ENCODE data around the gene RGMB.

The RGMB gene

DNA sequence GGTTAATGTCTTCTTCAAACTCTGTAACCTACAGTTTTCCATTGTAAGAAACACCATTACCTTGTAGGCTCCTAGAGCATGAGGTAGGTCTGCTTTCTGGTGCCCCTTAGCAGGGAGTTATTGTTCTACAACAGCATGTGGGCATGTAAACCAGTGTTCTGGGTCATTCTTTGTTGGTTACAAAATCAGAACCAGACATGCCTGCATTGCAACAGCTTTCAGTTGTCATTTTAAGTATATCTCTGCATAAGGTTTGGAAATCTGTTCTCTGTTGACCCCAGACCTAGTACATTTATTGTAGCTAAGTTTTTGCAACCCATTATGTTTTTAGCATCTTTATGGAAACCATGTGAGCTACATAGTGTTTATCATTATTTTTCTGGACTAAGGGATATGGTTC is 10.9 kb downstream of the RGMB start:
- Histone ChIP-seq H4K20me1 (ENCODE audit: insufficient read depth) (peaks cover 31% of the 10 kb centered on the region), H3K9ac (no peak overlapping the region), H2AFZ (ENCODE audit: low read depth) (no peak overlapping the region), H3K36me3 (ENCODE audit: insufficient read depth) (peaks cover 6% of the 10 kb centered on the region; the same call in 1 of the 2 replicates), H3K4me1 (ENCODE audit: low read depth, poor library complexity, severe bottlenecking) (peaks cover 47% of the 10 kb centered on the region), H3K27me3 (ENCODE audit: insufficient read depth, low read depth) (no peaks in the 10 kb centered on the region), H3K4me3 (IDR thresholded peaks at IDR 0.05; ENCODE audit: insufficient read depth, low read depth, low read length) (no peak overlapping the region), H3K4me2 (no peak overlapping the region), H3K79me2 (ENCODE audit: insufficient read depth, low read depth) (peaks cover 96% of the 10 kb centered on the region), H3K27ac (no peak overlapping the region)
- TF ChIP-seq, protein P1, sequence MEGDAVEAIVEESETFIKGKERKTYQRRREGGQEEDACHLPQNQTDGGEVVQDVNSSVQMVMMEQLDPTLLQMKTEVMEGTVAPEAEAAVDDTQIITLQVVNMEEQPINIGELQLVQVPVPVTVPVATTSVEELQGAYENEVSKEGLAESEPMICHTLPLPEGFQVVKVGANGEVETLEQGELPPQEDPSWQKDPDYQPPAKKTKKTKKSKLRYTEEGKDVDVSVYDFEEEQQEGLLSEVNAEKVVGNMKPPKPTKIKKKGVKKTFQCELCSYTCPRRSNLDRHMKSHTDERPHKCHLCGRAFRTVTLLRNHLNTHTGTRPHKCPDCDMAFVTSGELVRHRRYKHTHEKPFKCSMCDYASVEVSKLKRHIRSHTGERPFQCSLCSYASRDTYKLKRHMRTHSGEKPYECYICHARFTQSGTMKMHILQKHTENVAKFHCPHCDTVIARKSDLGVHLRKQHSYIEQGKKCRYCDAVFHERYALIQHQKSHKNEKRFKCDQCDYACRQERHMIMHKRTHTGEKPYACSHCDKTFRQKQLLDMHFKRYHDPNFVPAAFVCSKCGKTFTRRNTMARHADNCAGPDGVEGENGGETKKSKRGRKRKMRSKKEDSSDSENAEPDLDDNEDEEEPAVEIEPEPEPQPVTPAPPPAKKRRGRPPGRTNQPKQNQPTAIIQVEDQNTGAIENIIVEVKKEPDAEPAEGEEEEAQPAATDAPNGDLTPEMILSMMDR (conservative IDR thresholded peaks at IDR 0.05; ENCODE audit: low read depth, low read length), result no peak

DNA sequence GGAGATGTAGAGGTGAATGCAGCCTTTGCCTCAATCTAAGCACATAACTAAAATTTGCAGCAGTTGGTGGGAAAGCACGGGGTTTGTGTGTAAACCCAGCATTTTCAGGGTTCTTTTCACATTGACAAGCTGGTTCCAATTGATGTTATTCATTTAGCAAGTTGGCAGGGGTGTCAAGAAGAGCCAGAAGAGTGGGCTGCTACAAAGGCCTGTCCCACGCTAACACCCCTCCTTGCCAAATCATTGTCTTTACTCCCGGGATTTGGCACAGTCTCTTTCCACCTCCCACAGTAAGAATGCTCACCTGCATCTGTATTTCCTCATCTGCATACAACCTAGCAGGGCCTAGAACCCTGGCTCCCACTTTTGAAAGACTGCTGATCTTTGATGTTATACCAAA is 11.8 kb downstream of the RGMB start:
- TF ChIP-seq, protein P1 (conservative IDR thresholded peaks at IDR 0.05; ENCODE audit: low read depth, low read length), result no peak
- no peak overlapping the region for H2AFZ ChIP-seq (ENCODE audit: low read depth)
- H3K79me2 ChIP-seq (ENCODE audit: insufficient read depth, low read depth), result peaks cover 96% of the 10 kb centered on the region; the same call in 1 of the 2 replicates
- H3K4me1 ChIP-seq (ENCODE audit: low read depth, poor library complexity, severe bottlenecking), result peaks cover 47% of the 10 kb centered on the region
- H3K4me3 ChIP-seq (IDR thresholded peaks at IDR 0.05; ENCODE audit: insufficient read depth, low read depth, low read length), result no peak overlapping the region
- no peak overlapping the region for H3K9ac ChIP-seq
- H3K4me2 ChIP-seq, result no peak overlapping the region
- no peak overlapping the region for H3K27ac ChIP-seq
- peaks cover 31% of the 10 kb centered on the region for H4K20me1 ChIP-seq (ENCODE audit: insufficient read depth)
- peaks cover 6% of the 10 kb centered on the region; the same call in 1 of the 2 replicates for H3K36me3 ChIP-seq (ENCODE audit: insufficient read depth)
- H3K27me3 ChIP-seq (ENCODE audit: insufficient read depth, low read depth), result no peaks in the 10 kb centered on the region

DNA sequence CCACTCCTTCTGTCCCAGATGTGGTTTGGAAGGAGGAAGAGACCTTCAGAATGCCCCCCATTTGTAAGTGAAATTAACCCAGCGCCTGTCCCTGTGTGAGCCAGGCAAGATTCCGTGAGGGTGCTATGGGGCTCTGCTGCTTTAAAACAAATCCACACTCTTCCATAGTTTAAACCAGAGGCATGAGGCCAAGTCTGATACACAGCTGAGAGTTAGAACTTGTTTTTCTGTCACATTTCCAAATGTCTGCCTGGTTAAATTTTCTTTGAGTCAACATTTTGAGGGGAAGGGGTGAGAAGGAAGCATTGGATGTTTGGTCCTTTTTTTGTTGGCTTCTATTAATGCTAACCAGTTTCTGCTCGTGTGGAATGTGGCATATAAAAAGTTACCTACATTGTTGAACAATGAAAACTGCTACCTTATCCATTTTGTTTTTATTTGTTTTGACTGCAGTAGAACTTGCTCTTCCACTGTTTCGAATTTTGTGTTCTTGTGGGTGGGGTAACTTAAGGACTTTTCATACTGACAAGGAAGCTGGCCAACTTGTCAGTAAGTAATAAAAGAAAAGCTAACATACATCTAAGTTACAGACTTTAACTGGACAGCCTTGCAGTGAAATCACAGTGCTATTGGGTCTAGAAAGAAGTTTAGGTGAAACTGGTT is 12.9 kb downstream of the RGMB start:
- Histone ChIP-seq H2AFZ (ENCODE audit: low read depth) (no peak overlapping the region), H3K4me3 (IDR thresholded peaks at IDR 0.05; ENCODE audit: insufficient read depth, low read depth, low read length) (no peak overlapping the region), H3K79me2 (ENCODE audit: insufficient read depth, low read depth) (peaks cover 97% of the 10 kb centered on the region; the same call in 1 of the 2 replicates), H4K20me1 (ENCODE audit: insufficient read depth) (peaks cover 28% of the 10 kb centered on the region), H3K4me1 (ENCODE audit: low read depth, poor library complexity, severe bottlenecking) (peaks cover 48% of the 10 kb centered on the region), H3K4me2 (no peak overlapping the region), H3K36me3 (ENCODE audit: insufficient read depth) (peaks cover 6% of the 10 kb centered on the region; the same call in 1 of the 2 replicates), H3K9ac (no peak overlapping the region), H3K27me3 (ENCODE audit: insufficient read depth, low read depth) (no peaks in the 10 kb centered on the region), H3K27ac (no peak overlapping the region)
- TF ChIP-seq, protein P1 (conservative IDR thresholded peaks at IDR 0.05; ENCODE audit: low read depth, low read length), result no peak

DNA sequence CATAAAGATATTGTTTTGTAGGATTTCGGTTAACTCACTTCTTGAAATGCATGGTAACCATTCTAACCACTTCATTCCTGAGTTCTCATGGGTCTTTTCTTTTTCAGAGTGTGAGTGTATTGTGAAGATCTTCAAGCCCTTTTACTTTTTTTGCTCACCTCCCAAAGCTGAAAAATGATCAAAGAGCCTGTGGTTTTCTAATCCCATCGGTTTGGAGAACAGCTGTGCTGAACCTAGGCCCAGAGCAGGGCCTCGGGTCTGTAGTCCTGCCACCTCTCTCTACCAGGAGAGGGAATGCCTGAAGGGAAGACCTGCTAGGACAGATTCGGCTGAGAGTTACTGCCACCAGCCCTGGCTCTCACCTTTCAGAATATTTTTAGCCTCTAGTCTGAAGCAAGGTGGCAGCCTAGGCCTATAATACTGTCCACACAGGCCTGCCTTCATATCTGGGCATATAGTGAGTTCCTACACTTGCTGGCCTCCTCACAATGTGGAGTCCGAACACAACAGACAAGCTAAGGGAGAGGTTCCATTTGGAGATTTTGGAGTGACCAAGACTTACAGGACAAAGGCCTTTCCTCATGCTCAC is 13.8 kb downstream of the RGMB start:
- Histone ChIP-seq H3K27me3 (ENCODE audit: insufficient read depth, low read depth) (no peaks in the 10 kb centered on the region), H2AFZ (ENCODE audit: low read depth) (no peak overlapping the region), H4K20me1 (ENCODE audit: insufficient read depth) (peaks cover 28% of the 10 kb centered on the region), H3K4me1 (ENCODE audit: low read depth, poor library complexity, severe bottlenecking) (peaks cover 48% of the 10 kb centered on the region), H3K4me2 (no peak overlapping the region), H3K4me3 (IDR thresholded peaks at IDR 0.05; ENCODE audit: insufficient read depth, low read depth, low read length) (no peak overlapping the region), H3K79me2 (ENCODE audit: insufficient read depth, low read depth) (peaks cover 99% of the 10 kb centered on the region; the same call in 1 of the 2 replicates), H3K36me3 (ENCODE audit: insufficient read depth) (no peaks in the 10 kb centered on the region; the same call in 1 of the 2 replicates), H3K27ac (no peak overlapping the region; the same call in 1 of the 2 replicates), H3K9ac (no peak overlapping the region)
- TF ChIP-seq, protein P1 (conservative IDR thresholded peaks at IDR 0.05; ENCODE audit: low read depth, low read length), result no peak

Measured in KMS-11 (cell line).